RWPE2 (cell line): ENCODE data around the gene SH3PXD2A.

Experiments used
- ATAC-seq: fragments of 200-7000 bp; cut with Tn5 transposase; 3 replicates; pipeline ENCODE4 v1.9.1; 2021; ENCODE audit warnings: low read depth
- DNase-seq: peaks from one replicate; pipeline ENCODE4 v3.0.0-alpha.2; 2020; ENCODE audit warnings: low spot score
- H3K27ac ChIP-seq: fragments of 450-650 bp; 2 replicates; pipeline ENCODE4 v1.5.1; 2017; ENCODE audit warnings: mild to moderate bottlenecking; ENCODE audit not compliant: poor library complexity, severe bottlenecking
- H3K27me3 ChIP-seq: fragments of 250-450 bp; sonication (Bioruptor Pico); 2 replicates; pipeline ENCODE4 v1.5.1; 2021; ENCODE audit warnings: mild to moderate bottlenecking, moderate library complexity; ENCODE audit not compliant: insufficient read depth, poor library complexity, severe bottlenecking
- H3K36me3 ChIP-seq: fragments of 250-450 bp; sonication (Bioruptor Pico); 2 replicates; pipeline ENCODE4 v1.5.1; 2020; ENCODE audit warnings: low read depth, mild to moderate bottlenecking, moderate library complexity
- H3K4me1 ChIP-seq: fragments of 250-450 bp; sonication (Bioruptor Pico); 2 replicates; pipeline ENCODE4 v1.5.1; 2021; ENCODE audit warnings: mild to moderate bottlenecking, moderate library complexity; ENCODE audit not compliant: insufficient read depth, poor library complexity, severe bottlenecking
- H3K4me3 ChIP-seq: fragments of 250-450 bp; sonication (Bioruptor Pico); 2 replicates; pipeline ENCODE4 v1.5.1; 2021; ENCODE audit warnings: mild to moderate bottlenecking, moderate library complexity; ENCODE audit not compliant: severe bottlenecking
- H3K9me3 ChIP-seq: fragments of 250-450 bp; sonication (Bioruptor Pico); 2 replicates; pipeline ENCODE4 v1.5.1; 2021; ENCODE audit warnings: mild to moderate bottlenecking, moderate library complexity; ENCODE audit not compliant: severe bottlenecking
- TF ChIP-seq, protein P1 (sequence below): fragments of 450-650 bp; IDR thresholded peaks from one replicate; pipeline ENCODE4 v1.5.1; 2017; ENCODE audit warnings: mild to moderate bottlenecking, moderate library complexity; ENCODE audit not compliant: poor library complexity, severe bottlenecking

Gene SH3PXD2A

DNA sequence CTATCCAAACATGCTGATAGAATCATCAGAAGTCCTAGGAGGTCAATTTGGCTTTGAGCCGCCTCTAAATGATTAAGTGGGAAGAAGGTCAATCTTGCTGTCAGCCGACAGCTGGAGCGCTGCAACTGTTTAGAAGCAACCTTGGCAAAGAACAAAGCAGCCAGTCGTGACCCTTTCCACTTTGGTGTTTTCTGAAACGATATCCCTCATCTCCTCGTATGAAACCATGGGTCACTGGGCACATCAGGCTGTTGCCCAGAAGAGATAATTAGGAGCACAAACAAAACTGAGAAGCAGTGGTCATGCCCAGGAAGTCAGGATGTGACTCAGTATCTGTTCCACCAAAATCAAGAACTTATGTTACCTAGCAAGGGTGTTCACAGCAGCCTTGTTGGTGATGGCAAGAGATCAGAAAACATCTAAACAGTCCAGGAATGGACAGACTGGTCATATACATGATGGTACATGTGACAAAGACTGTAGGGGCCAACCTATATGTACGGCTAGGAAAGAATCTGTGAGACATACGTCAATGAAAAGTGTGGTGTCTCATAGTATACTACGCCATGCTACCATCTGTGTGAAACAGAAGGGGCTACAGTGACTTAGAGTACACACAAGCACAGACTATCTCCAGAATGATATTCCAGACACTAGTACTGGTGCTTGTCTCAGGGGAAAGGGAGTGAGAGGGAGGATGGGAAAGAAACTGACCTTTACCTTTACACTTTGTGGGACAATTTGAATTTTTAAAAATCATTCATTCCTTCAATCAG is 40.2 kb upstream of the SH3PXD2A start:
- TF ChIP-seq, protein P1, sequence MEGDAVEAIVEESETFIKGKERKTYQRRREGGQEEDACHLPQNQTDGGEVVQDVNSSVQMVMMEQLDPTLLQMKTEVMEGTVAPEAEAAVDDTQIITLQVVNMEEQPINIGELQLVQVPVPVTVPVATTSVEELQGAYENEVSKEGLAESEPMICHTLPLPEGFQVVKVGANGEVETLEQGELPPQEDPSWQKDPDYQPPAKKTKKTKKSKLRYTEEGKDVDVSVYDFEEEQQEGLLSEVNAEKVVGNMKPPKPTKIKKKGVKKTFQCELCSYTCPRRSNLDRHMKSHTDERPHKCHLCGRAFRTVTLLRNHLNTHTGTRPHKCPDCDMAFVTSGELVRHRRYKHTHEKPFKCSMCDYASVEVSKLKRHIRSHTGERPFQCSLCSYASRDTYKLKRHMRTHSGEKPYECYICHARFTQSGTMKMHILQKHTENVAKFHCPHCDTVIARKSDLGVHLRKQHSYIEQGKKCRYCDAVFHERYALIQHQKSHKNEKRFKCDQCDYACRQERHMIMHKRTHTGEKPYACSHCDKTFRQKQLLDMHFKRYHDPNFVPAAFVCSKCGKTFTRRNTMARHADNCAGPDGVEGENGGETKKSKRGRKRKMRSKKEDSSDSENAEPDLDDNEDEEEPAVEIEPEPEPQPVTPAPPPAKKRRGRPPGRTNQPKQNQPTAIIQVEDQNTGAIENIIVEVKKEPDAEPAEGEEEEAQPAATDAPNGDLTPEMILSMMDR: no peak
- no peak for DNase-seq
- peaks cover 70% of the 10 kb centered on the region for H3K36me3 ChIP-seq
- H3K4me3 ChIP-seq: no peak overlapping the region
- H3K4me1 ChIP-seq: peaks cover 37% of the 10 kb centered on the region
- H3K9me3 ChIP-seq: no peaks in the 10 kb centered on the region
- H3K27ac ChIP-seq: peak overlapping the region; percentile 67
- H3K27me3 ChIP-seq: no peaks in the 10 kb centered on the region
- peak; percentile 35; the same call in 2 of the 3 replicates for ATAC-seq

DNA sequence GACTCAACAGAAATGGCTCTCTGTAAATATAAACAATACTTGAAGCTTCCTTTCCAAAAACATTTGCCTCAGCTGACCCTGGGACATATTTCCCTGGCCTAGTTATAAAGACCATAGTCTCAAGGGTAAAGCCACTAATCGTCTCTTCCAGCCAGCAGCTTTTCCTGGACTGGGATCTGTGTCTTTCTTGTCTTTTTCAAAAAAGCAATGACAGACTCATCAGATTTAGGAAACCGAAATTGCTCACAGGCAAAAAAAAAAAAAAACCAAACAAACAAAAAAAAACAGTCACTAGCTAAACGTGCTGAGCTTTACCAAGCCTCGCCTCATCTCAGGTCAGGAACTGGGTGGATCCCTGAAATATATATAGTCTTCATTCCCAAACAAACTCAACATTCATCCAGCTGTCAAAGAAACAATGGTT is 39.1 kb upstream of the SH3PXD2A start:
- H3K27ac ChIP-seq: peak overlapping the region; percentile 67
- no peaks in the 10 kb centered on the region for H3K27me3 ChIP-seq
- no peak for DNase-seq
- peaks cover 37% of the 10 kb centered on the region for H3K4me1 ChIP-seq
- TF ChIP-seq, protein P1: no peak
- H3K36me3 ChIP-seq: peaks cover 70% of the 10 kb centered on the region
- peak; percentile 19; the same call in 1 of the 3 replicates for ATAC-seq
- H3K9me3 ChIP-seq: no peaks in the 10 kb centered on the region
- no peak overlapping the region for H3K4me3 ChIP-seq

DNA sequence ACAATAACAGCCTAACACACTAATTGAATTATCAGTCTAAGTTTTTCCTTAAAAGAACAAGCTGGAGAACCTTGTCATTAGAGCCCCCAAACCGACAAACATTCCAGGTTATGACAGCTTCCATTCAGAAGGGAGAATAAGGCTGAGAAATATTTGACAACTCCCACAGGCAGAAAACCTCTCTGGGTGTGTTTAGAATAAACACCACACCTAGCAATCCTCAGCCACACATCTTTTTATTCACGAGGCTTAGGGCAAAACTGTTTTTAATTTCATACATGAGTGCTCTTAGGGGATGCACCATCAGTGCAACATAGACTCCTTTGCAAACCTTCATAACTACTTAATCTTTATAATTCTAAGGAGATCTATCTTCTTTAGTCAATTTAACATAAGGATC is 38.4 kb upstream of the SH3PXD2A start:
- Histone ChIP-seq H3K4me1 (peaks cover 39% of the 10 kb centered on the region), H3K27me3 (no peaks in the 10 kb centered on the region), H3K36me3 (peaks cover 68% of the 10 kb centered on the region), H3K27ac (peak overlapping the region; percentile 67), H3K4me3 (no peak overlapping the region), H3K9me3 (no peaks in the 10 kb centered on the region)
- ATAC-seq: no peak
- no peak for DNase-seq
- TF ChIP-seq, protein P1: no peak

DNA sequence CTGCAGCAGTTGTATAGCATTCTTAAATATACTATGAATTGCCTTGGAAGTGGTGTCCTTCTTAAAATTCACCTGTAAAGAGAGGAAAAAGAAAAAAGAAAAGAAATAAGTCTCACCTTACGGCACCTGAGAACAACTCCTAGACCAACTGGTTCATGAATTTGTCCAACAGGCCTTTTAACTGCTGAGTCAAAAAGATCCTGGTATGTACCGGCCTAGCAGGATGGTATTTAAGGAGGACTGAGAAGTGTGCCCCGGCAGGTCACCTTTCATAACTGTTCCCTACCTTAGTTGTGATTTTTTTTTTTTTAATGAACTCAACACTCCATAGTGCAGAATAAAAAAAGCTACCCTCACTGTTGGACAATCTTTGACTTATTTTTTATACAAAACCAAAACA is 36.8 kb upstream of the SH3PXD2A start:
- ATAC-seq (no peak), DNase-seq (no peak)
- Histone ChIP-seq H3K27ac (peak overlapping the region; percentile 1), H3K36me3 (peaks cover 68% of the 10 kb centered on the region), H3K4me1 (peaks cover 50% of the 10 kb centered on the region), H3K27me3 (no peaks in the 10 kb centered on the region), H3K4me3 (no peak overlapping the region), H3K9me3 (no peaks in the 10 kb centered on the region)
- TF ChIP-seq, protein P1: no peak

DNA sequence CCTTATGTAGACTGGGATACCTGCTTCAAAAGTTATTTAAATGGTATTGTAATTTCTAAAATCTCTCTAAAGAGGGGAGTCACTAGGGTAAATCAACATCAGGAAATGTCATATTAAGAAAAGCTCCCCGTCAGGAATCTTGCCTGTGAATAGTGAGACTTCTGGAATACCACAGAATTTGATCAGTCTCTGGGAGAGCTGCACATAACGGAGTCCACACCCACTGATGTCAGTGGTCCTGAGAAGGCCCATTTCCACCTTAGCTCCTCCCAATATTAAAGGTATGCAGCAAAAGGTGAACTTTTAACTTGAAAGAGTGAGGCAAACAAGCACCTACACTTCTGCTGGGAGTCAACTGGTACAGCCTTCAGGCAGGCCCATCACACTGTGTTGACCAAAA is 35.3 kb upstream of the SH3PXD2A start:
- ATAC-seq (no peak; the same call in 2 of the 3 replicates), DNase-seq (no peak)
- no peak overlapping the region for H3K4me3 ChIP-seq
- H3K27ac ChIP-seq: peak overlapping the region; percentile 72
- peaks cover 68% of the 10 kb centered on the region for H3K36me3 ChIP-seq
- H3K9me3 ChIP-seq: no peaks in the 10 kb centered on the region
- TF ChIP-seq, protein P1: no peak
- H3K4me1 ChIP-seq: peaks cover 43% of the 10 kb centered on the region
- H3K27me3 ChIP-seq: no peaks in the 10 kb centered on the region
